Measurements from ENCODE around the gene OR6C2.
"Not testable (repeated sequence)": the region's sequence is repeated elsewhere in the genome, so short reads cannot be mapped to it uniquely, and the experiment has no call there.

OR6C2 gene

GRCh38 chr12:55443776-55444175 lies at the start of gene OR6C2:
Gene OR6C2, plus strand, starts transcription at chr12:55444076. Its CDS starts 8,138 bp downstream, at chr12:55452214.
- no peak for DNase-seq

DNA sequence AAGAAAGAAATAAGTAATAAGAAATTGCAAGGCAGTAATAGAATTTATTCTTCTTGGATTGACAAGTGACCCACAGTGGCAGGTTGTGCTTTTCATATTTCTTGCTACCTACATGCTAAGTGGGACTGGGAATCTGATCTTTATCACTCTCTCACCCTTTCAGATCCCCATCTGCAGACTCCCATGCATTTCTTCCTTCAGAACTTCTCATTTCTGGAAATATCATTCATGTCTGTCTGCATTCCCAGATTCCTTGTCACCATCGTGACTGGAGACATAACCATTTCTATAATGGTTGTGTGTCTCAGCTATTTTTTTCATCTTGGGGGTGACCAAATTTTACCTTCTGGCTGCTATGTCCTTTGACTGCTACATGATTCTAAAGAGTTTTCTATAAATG lies 47.5 kb upstream of the OR6C2 start:
- DNase-seq, result no peak

- DNase-seq, result no peak
Measured at GRCh38 chr12:55400229-55400628, 43.6 kb upstream of the OR6C2 start, which contains the start of gene OR6C65. Gene OR6C65, plus strand, starts transcription at chr12:55400529. Its CDS starts 0 bp downstream, at chr12:55400529.

- no peak for DNase-seq
Measured at GRCh38 chr12:55407866-55408265, 36.0 kb upstream of the OR6C2 start.

- not testable (repeated sequence) for DNase-seq
Measured at GRCh38 chr12:55409133-55409532, 34.7 kb upstream of the OR6C2 start.

DNA sequence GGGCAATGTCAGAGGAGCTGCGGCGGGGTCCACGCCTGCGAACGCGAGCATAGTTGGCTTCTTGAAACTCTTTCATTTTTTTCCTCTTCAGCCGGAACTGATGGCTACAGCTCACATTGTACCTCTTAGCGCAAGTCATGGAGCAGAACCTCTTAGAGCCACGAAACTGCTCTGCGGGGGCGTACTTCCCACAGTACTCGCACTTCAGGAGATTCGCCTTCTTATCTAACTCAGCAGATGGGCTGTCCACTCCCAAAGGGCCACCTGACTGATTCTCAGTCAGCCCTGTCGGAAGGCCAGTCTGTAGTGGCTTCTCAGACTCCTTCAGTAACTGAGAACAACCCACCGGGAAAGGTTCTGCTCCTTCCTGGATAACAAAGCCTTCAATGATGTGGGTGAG lies 31.7 kb upstream of the OR6C2 start:
- not testable (repeated sequence) for DNase-seq

GRCh38 chr12:55413498-55414388 lies 30.1 kb upstream of the OR6C2 start:
- not testable (repeated sequence) for DNase-seq

GRCh38 chr12:55414396-55414823 lies 29.5 kb upstream of the OR6C2 start:
- DNase-seq, result not testable (repeated sequence)

DNA sequence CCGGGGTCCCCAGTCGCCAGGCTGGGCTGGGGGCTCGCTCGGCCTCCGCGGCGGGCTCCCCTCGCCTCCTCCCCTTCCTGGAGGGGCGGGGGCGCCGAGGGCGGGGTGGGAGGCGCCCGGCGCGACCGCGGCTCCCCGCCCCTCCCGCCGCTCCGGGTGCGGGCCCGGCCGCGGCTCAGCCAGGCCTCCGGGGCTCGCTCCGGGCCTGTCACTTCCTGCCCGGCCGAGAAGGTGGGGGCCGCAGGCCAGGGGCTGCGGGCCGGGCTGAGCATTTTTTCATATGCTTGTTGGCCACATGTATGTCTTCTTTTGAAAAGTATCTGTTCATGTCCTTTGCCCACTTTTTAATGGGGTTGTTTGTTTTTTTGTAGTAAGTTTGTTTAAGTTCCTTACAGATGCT lies 29.0 kb upstream of the OR6C2 start:
- DNase-seq, result not testable (repeated sequence)

DNA sequence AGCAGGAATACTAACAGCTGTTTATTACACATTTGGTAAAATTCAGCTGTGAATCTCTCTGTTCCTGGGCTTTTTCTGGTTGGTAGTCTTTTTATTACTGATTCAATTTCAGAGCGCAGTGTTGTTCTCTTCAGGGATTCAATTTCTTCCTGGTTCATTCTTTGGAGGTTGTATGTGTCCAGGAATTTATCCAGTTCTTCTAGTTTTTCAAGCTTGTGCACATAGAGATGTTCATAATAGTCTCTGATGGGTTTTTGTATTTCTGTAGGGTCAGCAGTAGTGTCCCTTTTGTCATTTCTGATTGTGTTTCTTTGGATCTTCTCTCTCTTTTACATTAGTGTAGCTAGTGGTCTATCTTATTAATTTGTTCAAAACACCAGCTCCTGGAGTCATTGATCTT lies 26.9 kb upstream of the OR6C2 start:
- DNase-seq, result no peak

- no peak for DNase-seq
Measured at GRCh38 chr12:55420307-55420962, 23.4 kb upstream of the OR6C2 start.

- DNase-seq, result no peak
Measured at GRCh38 chr12:55425954-55426353, 17.9 kb upstream of the OR6C2 start, which contains the start of gene OR6C76. Gene OR6C76, plus strand, starts transcription at chr12:55426254. Its CDS starts 0 bp downstream, at chr12:55426254.

DNA sequence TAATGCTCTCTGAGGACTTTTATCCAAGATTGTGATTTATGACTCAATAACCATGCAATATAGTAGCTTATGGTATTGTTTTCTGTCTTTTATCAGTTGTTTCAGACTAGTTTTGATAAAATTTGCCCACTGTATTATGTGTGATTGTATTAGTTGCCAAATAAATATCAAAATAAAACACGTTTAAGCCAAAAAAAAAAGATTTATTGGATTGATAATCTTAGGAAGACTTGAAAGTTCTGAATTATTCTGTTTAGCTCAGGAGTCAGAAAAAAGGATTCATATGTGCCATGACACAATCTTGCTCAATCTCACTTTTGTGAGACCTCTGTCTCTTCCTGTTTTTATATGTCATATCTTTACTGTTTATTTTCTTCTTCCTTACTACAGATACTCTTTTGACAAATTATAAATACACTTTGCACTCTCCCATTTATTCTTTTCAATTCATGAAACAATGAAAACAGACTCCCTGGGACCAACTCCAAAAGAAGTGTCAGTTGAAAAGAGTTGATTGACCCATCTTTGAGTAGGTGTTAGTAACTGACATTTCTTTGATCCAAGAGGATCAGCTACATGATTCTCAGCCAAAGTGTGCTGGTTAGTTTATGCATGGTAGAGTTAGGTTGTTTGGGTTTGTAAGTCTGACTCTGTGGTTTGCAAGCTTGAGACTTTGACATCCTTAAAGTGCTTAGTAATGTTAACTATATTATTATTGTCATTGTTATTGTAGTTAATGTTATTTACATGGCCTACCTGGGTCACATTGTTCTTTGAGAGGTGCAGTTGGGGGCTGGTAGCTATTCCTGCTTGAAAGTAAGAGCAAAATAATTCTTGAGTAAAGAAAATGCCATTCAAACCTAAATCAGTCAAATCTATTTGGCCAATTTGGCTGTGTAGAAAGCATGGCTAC lies 15.3 kb upstream of the OR6C2 start:
- no peak for DNase-seq

GRCh38 chr12:55441233-55441632 lies 2.6 kb upstream of the OR6C2 start:
- not testable (repeated sequence) for DNase-seq

DNA sequence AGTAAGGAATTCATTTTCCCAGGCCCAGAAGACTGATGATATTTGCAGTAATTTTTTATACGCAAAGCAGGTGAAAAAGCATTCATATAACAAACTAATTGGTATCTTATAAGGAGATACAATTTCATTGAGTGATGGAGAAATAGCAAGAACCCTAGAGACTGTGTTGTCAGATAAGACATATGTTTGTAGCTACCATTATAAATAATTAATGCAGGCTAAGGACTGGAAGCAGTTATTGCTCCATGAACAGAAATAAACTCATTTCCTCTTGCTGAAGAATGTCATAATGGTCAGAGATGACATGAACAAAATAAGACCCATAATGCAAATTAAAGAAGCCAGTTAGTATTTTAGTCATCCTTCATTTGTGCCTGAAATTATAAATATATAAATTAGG lies 1.5 kb downstream of the OR6C2 start:
- no peak for DNase-seq

- no peak for DNase-seq
Measured at GRCh38 chr12:55446326-55446725, 2.5 kb downstream of the OR6C2 start.

DNA sequence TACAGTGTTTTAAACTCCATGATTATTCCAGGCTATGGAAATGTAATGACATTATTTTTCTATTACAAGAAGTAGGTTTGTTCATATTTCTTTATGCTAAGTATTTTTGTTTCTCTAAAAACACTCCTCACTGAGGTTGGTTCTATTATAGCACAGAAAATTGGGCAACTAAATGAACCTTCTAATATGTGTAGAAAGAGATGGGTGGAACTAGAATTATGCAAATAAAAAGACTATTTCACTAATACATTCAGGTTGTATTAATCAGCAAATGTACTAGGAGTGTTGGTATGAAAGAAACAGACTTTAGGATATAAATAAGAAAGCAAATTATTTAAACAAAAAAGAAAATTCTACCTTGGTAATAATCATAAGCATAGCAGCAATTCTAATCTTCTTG lies 4.9 kb downstream of the OR6C2 start:
- no peak for DNase-seq

GRCh38 chr12:55464926-55465325 lies 21.1 kb downstream of the OR6C2 start:
- DNase-seq, result not testable (repeated sequence)

GRCh38 chr12:55467836-55468235 lies 24.0 kb downstream of the OR6C2 start:
- no peak for DNase-seq

GRCh38 chr12:55469291-55469690 lies 25.4 kb downstream of the OR6C2 start:
- no peak for DNase-seq

GRCh38 chr12:55470088-55470829 lies 26.4 kb downstream of the OR6C2 start, which contains the start of gene OR6C70:
Gene OR6C70, minus strand, starts transcription at chr12:55470138. Its CDS starts 0 bp downstream, at chr12:55470138.
- DNase-seq, result no peak

- no peak for DNase-seq
Measured at GRCh38 chr12:55472264-55472663, 28.4 kb downstream of the OR6C2 start.
